GM10847 (cell line): ENCODE results near the gene RAB40A.

Experiments used
- POLR2A ChIP-seq: IDR thresholded peaks from 2 replicates; pipeline ENCODE4 v1.6.1; 2011; ENCODE audit not compliant: insufficient read length; ENCODE audit errors: extremely low read depth

The RAB40A gene

GRCh38 chrX:103498786-103499185 lies 20.5 kb downstream of the RAB40A start:
- no peak for TF ChIP-seq POLR2A

DNA sequence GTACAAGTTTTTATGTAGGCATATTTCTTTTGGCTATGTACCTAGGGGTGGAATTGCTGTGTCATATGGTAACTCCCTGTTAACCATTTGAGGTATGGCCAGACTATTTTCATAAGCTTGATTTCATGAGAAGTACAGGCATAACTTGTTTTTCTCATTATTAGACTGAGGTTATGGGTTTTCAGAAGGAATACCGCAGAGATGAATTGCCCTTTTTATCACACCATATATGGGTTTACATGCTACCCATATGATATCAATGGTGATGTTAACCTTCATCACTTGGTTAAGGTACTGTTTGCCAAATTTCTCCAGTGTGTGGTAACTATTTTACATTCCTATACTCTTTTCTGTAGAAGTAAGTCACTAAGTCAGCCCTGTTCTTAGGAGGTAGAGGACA lies 23.5 kb downstream of the RAB40A start:
- TF ChIP-seq POLR2A = no peak

GRCh38 chrX:103488794-103489193 lies 30.5 kb downstream of the RAB40A start:
- TF ChIP-seq POLR2A = no peak

GRCh38 chrX:103488332-103488731 lies 31.0 kb downstream of the RAB40A start:
- no peak for TF ChIP-seq POLR2A

DNA sequence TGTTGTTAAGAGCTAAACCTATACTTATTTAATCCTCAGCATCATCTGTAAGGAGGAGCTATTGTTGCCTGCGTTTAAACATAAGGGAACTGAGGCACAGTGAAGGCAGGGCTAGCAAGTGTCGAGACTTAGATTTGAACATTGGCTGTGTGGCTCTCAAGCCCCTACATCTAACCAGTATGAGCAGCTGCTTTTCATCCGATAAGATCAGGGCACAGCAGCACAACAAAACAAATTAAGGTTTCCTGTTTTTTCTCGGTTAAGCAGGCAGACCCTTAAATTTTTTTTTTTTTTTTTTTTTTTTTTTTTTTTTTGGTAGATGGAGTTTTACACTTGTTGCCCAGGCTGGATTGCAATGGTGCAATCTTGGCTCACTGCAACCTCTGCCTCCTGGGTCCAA lies 35.6 kb downstream of the RAB40A start:
- TF ChIP-seq POLR2A = no peak

DNA sequence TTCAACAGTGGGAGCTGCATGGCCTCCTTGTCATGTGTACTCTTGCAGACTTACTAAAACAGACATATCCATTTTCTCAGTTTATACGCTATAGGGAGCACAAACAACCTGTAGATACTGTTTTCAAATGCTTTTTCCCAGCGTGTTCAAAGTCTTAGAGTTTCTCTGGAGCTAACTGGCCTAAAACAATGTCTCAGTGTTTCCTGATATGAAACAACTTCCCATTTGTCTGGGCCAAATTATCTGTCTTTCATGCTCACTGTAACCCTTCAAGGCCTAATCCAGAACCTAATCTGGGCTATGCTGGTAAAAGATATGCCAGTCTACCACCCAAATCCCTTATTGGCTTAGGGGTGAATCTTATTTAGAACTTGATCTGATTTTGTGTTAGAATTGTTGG lies 38.8 kb downstream of the RAB40A start:
- no peak for TF ChIP-seq POLR2A

- no peak for TF ChIP-seq POLR2A
Observed at GRCh38 chrX:103477496-103477895, 41.8 kb downstream of the RAB40A start.

DNA sequence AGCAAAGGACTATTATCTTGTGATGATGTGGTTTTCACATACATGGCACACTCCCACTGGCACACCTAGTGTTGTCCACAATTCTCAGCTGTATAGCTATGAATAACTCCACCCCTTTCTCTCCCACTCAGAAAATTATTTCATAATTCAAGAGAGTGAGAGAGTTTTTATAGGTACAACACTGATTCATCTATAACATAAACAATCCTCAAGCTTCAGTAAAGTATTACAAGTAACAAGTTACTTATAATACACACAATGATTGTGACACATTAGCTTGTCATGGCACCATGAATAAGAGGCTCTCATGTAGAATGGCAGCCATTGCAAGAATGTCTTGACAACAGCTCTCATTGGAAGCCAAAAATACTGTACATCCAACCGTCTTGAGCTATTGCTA lies 43.9 kb downstream of the RAB40A start:
- no peak for TF ChIP-seq POLR2A

DNA sequence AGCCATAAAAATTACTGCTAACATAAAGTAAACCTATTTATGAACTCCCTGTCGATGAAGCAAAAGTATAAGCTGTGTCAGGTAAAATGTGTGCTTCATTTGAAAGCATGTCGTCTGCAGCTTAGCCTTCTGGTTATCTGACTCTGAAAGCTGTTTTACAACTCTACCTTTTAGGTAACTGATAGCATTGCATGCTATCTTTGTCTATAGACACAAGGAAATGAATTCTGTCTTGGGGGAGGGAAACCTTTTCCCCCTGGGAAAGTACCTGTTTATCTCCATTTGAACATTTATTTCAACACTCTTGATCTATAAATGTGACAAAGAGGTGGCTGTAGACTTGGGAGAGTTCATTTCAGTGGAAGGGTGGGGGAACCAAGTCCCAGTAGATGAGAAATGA lies 51.4 kb downstream of the RAB40A start:
- TF ChIP-seq POLR2A = no peak

- no peak for TF ChIP-seq POLR2A
Observed at GRCh38 chrX:103467156-103467555, 52.1 kb downstream of the RAB40A start.

DNA sequence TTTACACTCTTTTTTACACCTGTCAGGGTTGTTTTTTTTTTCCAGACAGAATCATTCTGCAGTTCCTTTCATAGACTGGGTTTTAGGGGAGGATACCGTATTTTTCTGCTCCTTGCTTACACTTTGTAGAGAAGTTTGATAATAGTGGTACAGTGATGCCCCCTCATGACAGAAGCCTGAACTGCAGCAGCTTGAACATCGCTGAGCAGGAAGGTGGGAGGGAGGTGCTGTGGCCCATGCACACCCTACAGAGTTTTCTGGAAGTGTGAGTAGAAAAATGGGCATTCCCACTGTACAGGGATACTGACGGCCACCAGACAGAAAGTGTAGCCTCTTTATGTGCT lies 54.5 kb downstream of the RAB40A start:
- no peak for TF ChIP-seq POLR2A

- no peak for TF ChIP-seq POLR2A
Observed at GRCh38 chrX:103464072-103464773, 55.1 kb downstream of the RAB40A start.

DNA sequence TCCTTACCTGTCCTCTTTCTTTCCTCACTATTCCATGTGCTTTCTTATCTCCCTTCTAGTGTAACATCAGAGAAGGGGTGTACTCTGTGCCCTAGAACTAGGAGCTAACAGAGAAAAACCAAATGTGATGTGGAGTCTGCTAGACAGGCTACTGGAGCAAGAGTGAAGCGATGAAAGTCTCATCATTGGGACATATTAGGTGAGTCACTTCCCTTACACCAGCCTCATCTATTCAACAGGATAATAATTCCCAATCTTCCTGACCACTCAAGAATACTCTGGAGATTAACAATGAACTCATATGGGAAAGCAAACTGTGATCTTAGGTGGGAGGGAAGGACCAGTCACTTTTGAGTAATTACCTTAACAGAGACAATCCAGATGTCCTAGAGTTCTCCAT lies 58.1 kb downstream of the RAB40A start:
- TF ChIP-seq POLR2A = no peak

GRCh38 chrX:103453655-103454054 lies 65.6 kb downstream of the RAB40A start:
- TF ChIP-seq POLR2A = no peak
